Breast epithelium (tissue), 4 donors: Measurements from ENCODE around the gene CD151. TPM values are rescaled to one million over a fixed set of nuclear protein-coding genes. Genes with fewer than 3 reads are reported as not detected.

ENCODE experiments used
- DNase-seq, 2 donors: peaks; one replicate each; pipeline ENCODE4 v3.0.0-alpha.2; 2019; ENCODE audit warnings: low spot score in 2 of 2
- H3K27ac ChIP-seq, 2 donors: fragments of 200-600 bp; sonication (generic) in 1 of 2; one replicate each; pipeline ENCODE4 v1.5.1; 2016 to 2019; ENCODE audit warnings: mild to moderate bottlenecking in 1 of 2
- H3K27me3 ChIP-seq, 2 donors: fragments of 200-600 bp; sonication (generic) in 1 of 2; one replicate each; pipeline versions ENCODE4 v1.5.1 to v1.6.0; 2017 to 2019; ENCODE audit warnings: control low read depth in 1 of 2, mild to moderate bottlenecking in 1 of 2
- H3K36me3 ChIP-seq: fragments of 200-600 bp; one replicate; pipeline ENCODE4 v1.5.1; 2019
- H3K4me1 ChIP-seq, 2 donors: fragments of 200-600 bp; sonication (generic); one replicate each; pipeline ENCODE4 v1.5.1; 2016 to 2019; ENCODE audit warnings: control low read depth in 1 of 2
- H3K4me3 ChIP-seq, 3 donors: fragments of 200-600 bp; sonication (generic); 1 replicate in 2 of 3; 2 replicates in 1 of 3; pipeline ENCODE4 v1.5.1; 2016 to 2019; ENCODE audit warnings: mild to moderate bottlenecking in 3 of 3, moderate library complexity in 2 of 3
- H3K9me3 ChIP-seq, 2 donors: fragments of 200-600 bp; sonication (generic) in 1 of 2; one replicate each; pipeline ENCODE4 v1.5.1; 2016 to 2019; ENCODE audit warnings: control low read depth in 1 of 2
- CTCF ChIP-seq, 3 donors: fragments of 450-650 bp; IDR thresholded peaks; one replicate each; pipeline ENCODE4 v1.5.1; 2016 to 2017; ENCODE audit warnings: antibody characterized with exemption in 3 of 3, mild to moderate bottlenecking in 3 of 3, moderate library complexity in 3 of 3
- POLR2A ChIP-seq: fragments of 450-650 bp; IDR thresholded peaks from one replicate; pipeline ENCODE4 v1.6.1; 2016; ENCODE audit warnings: antibody characterized with exemption, mild to moderate bottlenecking, moderate library complexity
- POLR2AphosphoS5 ChIP-seq, 3 donors: sonication (generic); formaldehyde crosslinking; IDR thresholded peaks; one replicate each; pipeline ENCODE4 v1.6.1; 2017; ENCODE audit warnings: antibody characterized with exemption in 3 of 3
- intact Hi-C: fragments of 100-400 bp; cut with DNase I; formaldehyde crosslinking; loops from one replicate; pipeline ENCODE4 v1.15.1; 2023; ENCODE audit warnings: low total_unique reads
- total RNA-seq, 3 donors: library from RNA; depleted of rRNA; stranded (reverse); fragments of >200 nt; gene quantifications; one replicate each; pipeline ENCODE4 v1.1.0, GENCODE V29; 2016

Gene CD151
- total RNA-seq, 3 donors from 2014 or later: 209 to 847 (median 343) TPM

DNA sequence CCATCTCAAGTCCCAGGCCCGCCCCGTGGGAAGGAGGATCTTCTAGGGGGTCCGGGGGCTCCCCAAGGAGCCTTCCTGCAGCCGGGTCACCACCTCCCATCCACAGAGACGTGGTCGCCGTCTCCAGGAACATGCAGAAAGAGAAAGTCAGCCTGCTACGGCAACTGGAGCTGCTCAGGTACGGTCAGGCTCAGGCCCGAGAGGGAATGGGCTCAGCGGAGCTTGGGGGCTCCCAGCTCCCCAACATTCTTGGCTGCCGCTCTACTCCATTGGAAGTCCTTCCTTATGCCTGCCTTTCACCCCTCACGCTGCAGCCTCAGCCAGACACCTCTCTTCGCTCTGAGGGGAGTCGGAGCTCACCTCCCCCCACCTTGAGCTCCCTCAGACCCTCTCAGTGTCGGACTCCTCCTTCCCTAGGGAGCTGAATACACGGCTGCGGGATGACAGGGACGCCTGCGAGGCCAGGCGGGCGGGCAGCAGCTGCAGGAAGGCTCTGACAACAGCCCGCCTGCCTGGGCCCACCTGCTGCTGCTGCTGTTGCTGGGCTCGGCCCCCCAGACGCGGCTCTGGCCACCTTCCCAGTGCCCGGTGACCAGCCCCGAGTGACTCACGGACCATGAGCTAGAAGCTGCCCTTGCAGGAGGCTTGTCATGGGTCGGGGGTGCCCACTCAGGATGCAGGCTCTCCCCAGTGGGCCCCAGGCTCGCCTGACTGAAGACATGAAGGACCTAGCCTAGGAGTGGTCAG lies 1.5 kb upstream of the CD151 start:
- no peak for DNase-seq
- Histone ChIP-seq H3K27ac (no peak overlapping the region), H3K4me3 (peak overlapping the region in 2 of 3 donors; percentile 45 to 79), H3K9me3 (no peaks in the 10 kb centered on the region), H3K36me3 (no peaks in the 10 kb centered on the region), H3K4me1 (peaks cover 37 to 45% of the 10 kb centered on the region in 2 donors), H3K27me3 (no peaks in the 10 kb centered on the region)
- intact Hi-C loops: no loop called here
- TF ChIP-seq POLR2A: no peak
- TF ChIP-seq CTCF (IDR thresholded peaks at IDR 0.05): no peak
- no peak for TF ChIP-seq POLR2AphosphoS5 (IDR thresholded peaks at IDR 0.05)

DNA sequence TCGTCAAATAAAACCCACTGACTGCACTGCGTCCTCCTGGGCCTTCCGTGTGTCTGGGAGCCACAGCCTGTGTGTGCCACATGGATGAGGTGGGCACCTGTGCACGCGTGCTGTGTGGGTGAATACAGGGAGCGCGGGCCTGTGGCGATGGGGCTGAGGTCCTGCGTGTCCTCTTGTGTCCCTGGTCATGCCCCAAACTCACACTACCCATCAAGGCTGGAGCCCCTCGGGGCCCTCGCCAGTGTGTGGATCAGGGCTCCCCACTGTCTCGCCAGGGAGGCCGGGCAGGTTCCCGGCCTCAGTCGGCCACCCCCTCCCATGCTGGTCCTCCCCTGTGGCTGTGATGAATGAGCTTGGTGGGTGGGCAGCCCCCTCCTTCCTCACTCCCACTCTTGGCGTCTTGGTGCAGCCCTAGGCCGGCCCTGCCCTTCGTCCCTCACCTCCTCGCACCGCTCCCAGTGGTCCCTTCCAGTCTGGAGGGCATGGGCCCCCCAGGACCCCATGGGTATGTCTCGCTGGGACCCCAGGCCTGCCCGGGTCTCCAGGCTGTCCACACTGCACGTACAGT lies 707 bp upstream of the CD151 start:
- Histone ChIP-seq H3K4me3 (peak overlapping the region; percentile 71 to 79 (median 76)), H3K36me3 (no peaks in the 10 kb centered on the region), H3K4me1 (peaks cover 35 to 45% of the 10 kb centered on the region in 2 donors), H3K27ac (peak overlapping the region; percentile 84 to 93), H3K27me3 (no peaks in the 10 kb centered on the region), H3K9me3 (no peaks in the 10 kb centered on the region)
- DNase-seq: no peak
- intact Hi-C loops: no loop called here
- TF ChIP-seq POLR2A (no peak), CTCF (IDR thresholded peaks at IDR 0.05) (no peak), POLR2AphosphoS5 (IDR thresholded peaks at IDR 0.05) (no peak)

- H3K27me3 ChIP-seq: no peaks in the 10 kb centered on the region
- peak overlapping the region; percentile 84 to 93 for H3K27ac ChIP-seq
- DNase-seq: no peak
- no peaks in the 10 kb centered on the region for H3K36me3 ChIP-seq
- H3K9me3 ChIP-seq: no peaks in the 10 kb centered on the region
- peak overlapping the region; percentile 71 to 79 (median 76) for H3K4me3 ChIP-seq
- TF ChIP-seq POLR2AphosphoS5 (IDR thresholded peaks at IDR 0.05) (peak; percentile 19 to 40 (median 27)), CTCF (IDR thresholded peaks at IDR 0.05) (no peak), POLR2A (no peak)
- peaks cover 27 to 37% of the 10 kb centered on the region in 2 donors for H3K4me1 ChIP-seq
- intact Hi-C loops: no loop called here
Observed at GRCh38 chr11:833114-833791, 501 bp downstream of the CD151 start.

GRCh38 chr11:833849-834311 lies 1.1 kb downstream of the CD151 start:
- no peak for DNase-seq
- peak overlapping the region; percentile 84 to 93 for H3K27ac ChIP-seq
- no peaks in the 10 kb centered on the region for H3K9me3 ChIP-seq
- H3K4me3 ChIP-seq: peak overlapping the region; percentile 71 to 79 (median 76)
- H3K4me1 ChIP-seq: peaks cover 21 to 30% of the 10 kb centered on the region in 2 donors
- no peaks in the 10 kb centered on the region for H3K36me3 ChIP-seq
- intact Hi-C loops: no loop called here
- H3K27me3 ChIP-seq: no peaks in the 10 kb centered on the region
- TF ChIP-seq POLR2AphosphoS5 (IDR thresholded peaks at IDR 0.05) (peak in 1 of 3 donors; percentile 45), POLR2A (no peak)

DNA sequence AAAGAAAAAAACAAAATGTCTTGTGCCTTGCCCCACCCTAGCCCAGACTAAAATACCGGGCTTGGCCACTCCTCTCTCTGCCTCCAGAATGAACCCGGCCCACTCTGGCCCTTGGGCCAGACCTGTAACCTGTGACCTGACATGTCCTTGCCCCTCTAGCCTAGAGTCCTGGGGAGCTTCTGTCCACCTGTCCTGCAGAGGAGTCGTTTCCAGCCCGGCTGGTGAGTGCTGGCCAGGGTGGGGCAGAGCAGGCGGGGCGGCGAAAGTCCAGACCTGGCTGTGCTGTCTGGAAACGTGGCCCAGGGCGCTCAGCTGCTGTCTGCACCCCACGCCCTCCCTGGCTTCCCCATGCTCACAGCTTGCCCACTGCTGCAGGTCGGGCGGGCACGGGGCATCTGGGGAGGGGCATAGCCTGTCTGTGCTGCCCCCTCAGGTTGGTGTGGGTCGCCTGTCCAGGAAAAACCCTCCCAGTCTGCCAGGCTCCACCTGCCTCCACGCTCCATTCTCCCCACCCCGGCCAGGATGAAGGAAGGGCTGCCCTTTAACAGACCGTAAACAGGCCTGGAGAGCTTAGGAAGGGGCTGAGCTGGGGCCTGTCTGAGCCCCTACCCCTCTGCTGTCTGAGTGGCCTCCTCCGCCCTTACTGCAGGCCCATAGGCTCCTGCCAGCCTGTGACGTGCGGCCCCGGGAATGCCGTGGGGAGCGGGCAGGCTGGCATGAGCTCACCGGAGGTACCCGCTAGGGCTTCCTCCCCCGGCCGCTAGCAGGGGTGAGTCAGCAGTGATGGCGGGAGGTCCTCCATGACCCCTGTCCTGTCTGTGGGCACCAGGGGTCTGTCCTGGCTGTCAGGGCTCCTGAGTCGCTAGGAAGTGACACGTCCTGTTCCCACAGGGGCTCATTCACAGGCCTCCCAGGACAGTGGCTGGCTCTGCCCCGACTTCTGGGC lies 1.9 kb downstream of the CD151 start:
- Histone ChIP-seq H3K4me3 (peak overlapping the region; percentile 71 to 79 (median 76)), H3K9me3 (no peaks in the 10 kb centered on the region), H3K27me3 (no peaks in the 10 kb centered on the region), H3K27ac (peak overlapping the region; percentile 84 to 93), H3K4me1 (peaks cover 18 to 24% of the 10 kb centered on the region in 2 donors), H3K36me3 (no peaks in the 10 kb centered on the region)
- TF ChIP-seq POLR2AphosphoS5 (IDR thresholded peaks at IDR 0.05) (peak; percentile 44 to 65 (median 53)), POLR2A (no peak), CTCF (IDR thresholded peaks at IDR 0.05) (peak in 1 of 3 donors; percentile 21)
- peak; percentile 88 to 92 for DNase-seq
- intact Hi-C loops: no loop called here
